T-helper 2 cell treated with Interferon-gamma antibody and Interleukin-4, amounts not matched to agents 5 μg/mL and 100 μg/mL, for 36 hours (primary cell): ENCODE results near the gene OR1K1.
"Not testable (repeated sequence)": the region's sequence is repeated elsewhere in the genome, so short reads cannot be mapped to it uniquely, and the experiment has no call there.

ENCODE experiments used
- DNase-seq: peaks from one replicate; pipeline ENCODE4 v3.0.0; 2021; ENCODE audit warnings: low spot score
- H3K27ac Mint-ChIP-seq: one replicate; pipeline ENCODE4 v1.8.0; 2021; ENCODE audit warnings: mild to moderate bottlenecking, mixed read lengths
- H3K27me3 Mint-ChIP-seq: one replicate; pipeline ENCODE4 v1.8.0; 2021; ENCODE audit warnings: low read depth, mixed read lengths
- H3K36me3 Mint-ChIP-seq: one replicate; pipeline ENCODE4 v1.8.0; 2021; ENCODE audit warnings: low read depth, mixed read lengths
- H3K4me1 Mint-ChIP-seq: one replicate; pipeline ENCODE4 v1.8.0; 2021; ENCODE audit warnings: low read depth, mixed read lengths
- H3K4me3 Mint-ChIP-seq: one replicate; pipeline ENCODE4 v1.8.0; 2022; ENCODE audit warnings: mild to moderate bottlenecking, moderate library complexity, mixed read lengths
- H3K9me3 Mint-ChIP-seq: one replicate; pipeline ENCODE4 v1.8.0; 2021; ENCODE audit warnings: mixed read lengths

The OR1K1 gene

GRCh38 chr9:122797316-122798063, 2.4 kb upstream of the OR1K1 start:
- H3K27ac Mint-ChIP-seq: no peak overlapping the region
- H3K4me1 Mint-ChIP-seq: no peaks in the 10 kb centered on the region
- H3K9me3 Mint-ChIP-seq: no peaks in the 10 kb centered on the region
- DNase-seq: no peak
- H3K4me3 Mint-ChIP-seq: no peak overlapping the region
- no peaks in the 10 kb centered on the region for H3K36me3 Mint-ChIP-seq
- no peaks in the 10 kb centered on the region for H3K27me3 Mint-ChIP-seq

- Mint-ChIP-seq H3K27ac (no peak overlapping the region), H3K27me3 (no peaks in the 10 kb centered on the region), H3K4me3 (no peak overlapping the region), H3K4me1 (peaks cover 17% of the 10 kb centered on the region), H3K36me3 (no peaks in the 10 kb centered on the region), H3K9me3 (no peaks in the 10 kb centered on the region)
- DNase-seq: no peak
Observed at GRCh38 chr9:122806661-122807060, 6.7 kb downstream of the OR1K1 start.

GRCh38 chr9:122807271-122807900, 7.5 kb downstream of the OR1K1 start:
- H3K27ac Mint-ChIP-seq: no peak overlapping the region
- peak; percentile 85 for DNase-seq
- no peak overlapping the region for H3K4me3 Mint-ChIP-seq
- no peaks in the 10 kb centered on the region for H3K27me3 Mint-ChIP-seq
- peaks cover 17% of the 10 kb centered on the region for H3K4me1 Mint-ChIP-seq
- no peaks in the 10 kb centered on the region for H3K9me3 Mint-ChIP-seq
- no peaks in the 10 kb centered on the region for H3K36me3 Mint-ChIP-seq

GRCh38 chr9:122808141-122808540, 8.2 kb downstream of the OR1K1 start:
- no peaks in the 10 kb centered on the region for H3K9me3 Mint-ChIP-seq
- H3K4me3 Mint-ChIP-seq: no peak overlapping the region
- H3K27me3 Mint-ChIP-seq: no peaks in the 10 kb centered on the region
- no peak overlapping the region for H3K27ac Mint-ChIP-seq
- H3K36me3 Mint-ChIP-seq: no peaks in the 10 kb centered on the region
- H3K4me1 Mint-ChIP-seq: peaks cover 17% of the 10 kb centered on the region
- DNase-seq: no peak

- not testable (repeated sequence) for H3K36me3 Mint-ChIP-seq, H3K4me3 Mint-ChIP-seq, H3K27me3 Mint-ChIP-seq, H3K9me3 Mint-ChIP-seq, DNase-seq, H3K27ac Mint-ChIP-seq
- peaks cover 17% of the 10 kb centered on the region for H3K4me1 Mint-ChIP-seq
Observed at GRCh38 chr9:122809261-122809660, 9.3 kb downstream of the OR1K1 start.

- H3K9me3 Mint-ChIP-seq: no peaks in the 10 kb centered on the region
- peak; percentile 60 for DNase-seq
- no peaks in the 10 kb centered on the region for H3K27me3 Mint-ChIP-seq
- no peak overlapping the region for H3K27ac Mint-ChIP-seq
- H3K36me3 Mint-ChIP-seq: peaks cover 5% of the 10 kb centered on the region
- H3K4me1 Mint-ChIP-seq: peaks cover 18% of the 10 kb centered on the region
- no peak overlapping the region for H3K4me3 Mint-ChIP-seq
Observed at GRCh38 chr9:122810306-122810946, 10.5 kb downstream of the OR1K1 start.

GRCh38 chr9:122812736-122813135, 12.8 kb downstream of the OR1K1 start:
- Mint-ChIP-seq H3K9me3 (no peaks in the 10 kb centered on the region), H3K4me1 (peaks cover 26% of the 10 kb centered on the region), H3K36me3 (peaks cover 16% of the 10 kb centered on the region), H3K27ac (no peak overlapping the region), H3K4me3 (no peak overlapping the region), H3K27me3 (no peaks in the 10 kb centered on the region)
- DNase-seq: no peak

- Mint-ChIP-seq H3K27me3 (no peaks in the 10 kb centered on the region), H3K4me1 (peaks cover 15% of the 10 kb centered on the region), H3K9me3 (no peaks in the 10 kb centered on the region), H3K27ac (peak overlapping the region; percentile 31), H3K36me3 (peaks cover 21% of the 10 kb centered on the region), H3K4me3 (no peak overlapping the region)
- no peak for DNase-seq
Observed at GRCh38 chr9:122814545-122814944, 14.6 kb downstream of the OR1K1 start.

- Mint-ChIP-seq H3K27me3 (no peaks in the 10 kb centered on the region), H3K4me1 (peaks cover 21% of the 10 kb centered on the region), H3K4me3 (peak overlapping the region; percentile 68), H3K27ac (no peak overlapping the region), H3K36me3 (peaks cover 30% of the 10 kb centered on the region), H3K9me3 (no peaks in the 10 kb centered on the region)
- no peak for DNase-seq
Observed at GRCh38 chr9:122815544-122815943, 15.6 kb downstream of the OR1K1 start.

GRCh38 chr9:122816163-122816867, 16.4 kb downstream of the OR1K1 start:
- no peaks in the 10 kb centered on the region for H3K27me3 Mint-ChIP-seq
- peak overlapping the region; percentile 68 for H3K4me3 Mint-ChIP-seq
- H3K36me3 Mint-ChIP-seq: peaks cover 32% of the 10 kb centered on the region
- peak; percentile 16 for DNase-seq
- peak overlapping the region; percentile 83 for H3K27ac Mint-ChIP-seq
- H3K9me3 Mint-ChIP-seq: no peaks in the 10 kb centered on the region
- H3K4me1 Mint-ChIP-seq: peaks cover 22% of the 10 kb centered on the region

- H3K4me1 Mint-ChIP-seq: peaks cover 28% of the 10 kb centered on the region
- H3K36me3 Mint-ChIP-seq: peaks cover 44% of the 10 kb centered on the region
- no peaks in the 10 kb centered on the region for H3K9me3 Mint-ChIP-seq
- H3K27ac Mint-ChIP-seq: no peak overlapping the region
- DNase-seq: no peak
- H3K27me3 Mint-ChIP-seq: no peaks in the 10 kb centered on the region
- no peak overlapping the region for H3K4me3 Mint-ChIP-seq
Observed at GRCh38 chr9:122819326-122819725, 19.4 kb downstream of the OR1K1 start.

GRCh38 chr9:122819791-122820489, 20.0 kb downstream of the OR1K1 start:
- no peak for DNase-seq
- H3K27me3 Mint-ChIP-seq: no peaks in the 10 kb centered on the region
- H3K36me3 Mint-ChIP-seq: peaks cover 45% of the 10 kb centered on the region
- no peaks in the 10 kb centered on the region for H3K9me3 Mint-ChIP-seq
- no peak overlapping the region for H3K27ac Mint-ChIP-seq
- H3K4me3 Mint-ChIP-seq: no peak overlapping the region
- H3K4me1 Mint-ChIP-seq: peaks cover 33% of the 10 kb centered on the region

GRCh38 chr9:122820490-122820845, 20.5 kb downstream of the OR1K1 start:
- Mint-ChIP-seq H3K4me3 (no peak overlapping the region), H3K27me3 (no peaks in the 10 kb centered on the region), H3K9me3 (no peaks in the 10 kb centered on the region), H3K4me1 (peaks cover 31% of the 10 kb centered on the region), H3K27ac (no peak overlapping the region), H3K36me3 (peaks cover 43% of the 10 kb centered on the region)
- DNase-seq: no peak
